ENCODE results near the gene RAB19.
"Not testable (repeated sequence)": the region's sequence is repeated elsewhere in the genome, so short reads cannot be mapped to it uniquely, and the experiment has no call there.

The RAB19 gene

GRCh38 chr7:140404565-140405065 lies 757 bp downstream of the RAB19 start:
- no peak for TF ChIP-seq CTCF (IDR thresholded peaks at IDR 0.05; ENCODE audit: unreplicated experiment in 3 of 3)
- Mint-ChIP-seq H3K9me3 (no peaks in the 10 kb centered on the region), H3K27ac (peak overlapping the region; percentile 4 to 83 (median 17)), H3K27me3 (ENCODE audit: low read depth) (peaks cover 20% of the 10 kb centered on the region), H3K4me3 (peak overlapping the region; percentile 76 to 84 (median 76)), H3K36me3 (ENCODE audit: low read depth) (peaks cover 5% of the 10 kb centered on the region), H3K4me1 (peaks cover 17% of the 10 kb centered on the region)

GRCh38 chr7:140415361-140415760 lies 11.5 kb downstream of the RAB19 start:
- no peaks in the 10 kb centered on the region for H3K27me3 Mint-ChIP-seq (ENCODE audit: low read depth)
- H3K4me1 Mint-ChIP-seq, result peaks cover 11% of the 10 kb centered on the region
- no peak overlapping the region for H3K27ac Mint-ChIP-seq
- no peak overlapping the region for H3K4me3 Mint-ChIP-seq
- TF ChIP-seq CTCF (IDR thresholded peaks at IDR 0.05; ENCODE audit: unreplicated experiment in 3 of 3), result no peak
- no peaks in the 10 kb centered on the region for H3K9me3 Mint-ChIP-seq
- peaks cover 14% of the 10 kb centered on the region for H3K36me3 Mint-ChIP-seq (ENCODE audit: low read depth)

GRCh38 chr7:140415816-140416215 lies 12.0 kb downstream of the RAB19 start:
- H3K4me1 Mint-ChIP-seq, result peaks cover 11% of the 10 kb centered on the region
- H3K27me3 Mint-ChIP-seq (ENCODE audit: low read depth); H3K4me3 Mint-ChIP-seq; H3K27ac Mint-ChIP-seq; H3K9me3 Mint-ChIP-seq: not testable (repeated sequence)
- H3K36me3 Mint-ChIP-seq (ENCODE audit: low read depth), result peaks cover 14% of the 10 kb centered on the region

- Mint-ChIP-seq H3K27ac (no peak overlapping the region), H3K27me3 (ENCODE audit: low read depth) (no peaks in the 10 kb centered on the region)
Measured at GRCh38 chr7:140416560-140416959, 12.7 kb downstream of the RAB19 start.

GRCh38 chr7:140417456-140418155 lies 13.7 kb downstream of the RAB19 start:
- TF ChIP-seq CTCF (IDR thresholded peaks at IDR 0.05; ENCODE audit: unreplicated experiment in 3 of 3), result no peak
- H3K36me3 Mint-ChIP-seq (ENCODE audit: low read depth), result peaks cover 7% of the 10 kb centered on the region

More at GRCh38 chr7:140416560-140416959, 12.7 kb downstream of the RAB19 start:
- TF ChIP-seq CTCF (IDR thresholded peaks at IDR 0.05; ENCODE audit: unreplicated experiment in 3 of 3), result no peak
- Mint-ChIP-seq H3K4me1 (peaks cover 11% of the 10 kb centered on the region), H3K9me3 (no peaks in the 10 kb centered on the region), H3K4me3 (no peak overlapping the region), H3K36me3 (ENCODE audit: low read depth) (peaks cover 11% of the 10 kb centered on the region)

GRCh38 chr7:140418156-140418472 lies 14.3 kb downstream of the RAB19 start:
- H3K9me3 Mint-ChIP-seq; H3K27me3 Mint-ChIP-seq (ENCODE audit: low read depth): not testable (repeated sequence)
- H3K4me1 Mint-ChIP-seq, result peaks cover 11% of the 10 kb centered on the region

More at GRCh38 chr7:140417456-140418155, 13.7 kb downstream of the RAB19 start:
- H3K4me1 Mint-ChIP-seq, result peaks cover 11% of the 10 kb centered on the region
- H3K27me3 Mint-ChIP-seq (ENCODE audit: low read depth), result no peaks in the 10 kb centered on the region
- no peaks in the 10 kb centered on the region for H3K9me3 Mint-ChIP-seq
- no peak overlapping the region for H3K4me3 Mint-ChIP-seq
- no peak overlapping the region for H3K27ac Mint-ChIP-seq

GRCh38 chr7:140418653-140419052 lies 14.8 kb downstream of the RAB19 start:
- no peak overlapping the region for H3K4me3 Mint-ChIP-seq
- no peaks in the 10 kb centered on the region for H3K9me3 Mint-ChIP-seq
- H3K27me3 Mint-ChIP-seq (ENCODE audit: low read depth), result no peaks in the 10 kb centered on the region
- peaks cover 7% of the 10 kb centered on the region for H3K36me3 Mint-ChIP-seq (ENCODE audit: low read depth)
- no peak for TF ChIP-seq CTCF (IDR thresholded peaks at IDR 0.05; ENCODE audit: unreplicated experiment in 3 of 3)
- no peak overlapping the region for H3K27ac Mint-ChIP-seq
- H3K4me1 Mint-ChIP-seq, result peaks cover 11% of the 10 kb centered on the region

More at GRCh38 chr7:140418156-140418472, 14.3 kb downstream of the RAB19 start:
- H3K4me3 Mint-ChIP-seq; H3K36me3 Mint-ChIP-seq (ENCODE audit: low read depth); H3K27ac Mint-ChIP-seq: not testable (repeated sequence)

All from nephron (organoid).